IMR-90 (cell line): ENCODE results near the gene SUSD6.
"Not testable (repeated sequence)": the region's sequence is repeated elsewhere in the genome, so short reads cannot be mapped to it uniquely, and the experiment has no call there.

Source experiments
- BHLHE40 ChIP-seq: fragments of 150-350 bp; IDR thresholded peaks from 2 replicates; pipeline ENCODE4 v1.6.1; 2016; ENCODE audit warnings: mild to moderate bottlenecking, low read depth, low read length
- CEBPB ChIP-seq: IDR thresholded peaks from 2 replicates; pipeline ENCODE4 v1.6.1; 2012; ENCODE audit warnings: low read depth, low read length, improper control_type of control experiment
- CHD1 ChIP-seq: IDR thresholded peaks from 2 replicates; pipeline ENCODE4 v1.6.1; 2012; ENCODE audit warnings: low read depth, low read length, improper control_type of control experiment
- FOS ChIP-seq: fragments of 150-350 bp; IDR thresholded peaks from 2 replicates; pipeline ENCODE4 v1.6.1; 2016; ENCODE audit warnings: low read depth, low read length
- MAZ ChIP-seq: IDR thresholded peaks from 2 replicates; pipeline ENCODE4 v1.6.1; 2012; ENCODE audit warnings: low read depth, mild to moderate bottlenecking, low read length, improper control_type of control experiment, moderate library complexity, borderline replicate concordance
- MXI1 ChIP-seq: IDR thresholded peaks from 2 replicates; pipeline ENCODE4 v1.6.1; 2012; ENCODE audit warnings: low read depth, mild to moderate bottlenecking, low read length, moderate library complexity, borderline replicate concordance
- NFE2L2 ChIP-seq: fragments of 150-350 bp; IDR thresholded peaks from 2 replicates; pipeline ENCODE4 v1.6.1; 2016; ENCODE audit warnings: low read depth, mild to moderate bottlenecking, low read length
- POLR2A ChIP-seq: IDR thresholded peaks from 2 replicates; pipeline ENCODE4 v1.6.1; 2012; ENCODE audit warnings: mild to moderate bottlenecking, low read depth, low read length
- RAD21 ChIP-seq: IDR thresholded peaks from 2 replicates; pipeline ENCODE4 v1.6.1; 2012; ENCODE audit warnings: low read length, improper control_type of control experiment
- RCOR1 ChIP-seq: IDR thresholded peaks from 2 replicates; pipeline ENCODE4 v1.6.1; 2012; ENCODE audit warnings: mild to moderate bottlenecking, low read length, improper control_type of control experiment; ENCODE audit not compliant: insufficient replicate concordance
- RFX5 ChIP-seq: IDR thresholded peaks from 2 replicates; pipeline ENCODE4 v1.8.0; 2012; ENCODE audit warnings: low read depth, mild to moderate bottlenecking, low read length, moderate library complexity
- SMC3 ChIP-seq: fragments of 150-350 bp; IDR thresholded peaks from 2 replicates; pipeline ENCODE4 v1.6.1; 2016; ENCODE audit warnings: low read depth, mild to moderate bottlenecking, antibody characterized with exemption, low read length, moderate library complexity
- TF ChIP-seq, protein P1 (sequence below): conservative IDR thresholded peaks from 2 replicates; pipeline ENCODE4 v1.5.1; 2012; ENCODE audit warnings: mild to moderate bottlenecking, low read depth, low read length, improper control_type of control experiment
- TF ChIP-seq, protein P2 (sequence below): fragments of 150-350 bp; IDR thresholded peaks from 2 replicates; pipeline ENCODE4 v1.6.1; 2017; ENCODE audit warnings: mild to moderate bottlenecking, antibody characterized with exemption, low read length, low read depth

- TF ChIP-seq, protein P1, sequence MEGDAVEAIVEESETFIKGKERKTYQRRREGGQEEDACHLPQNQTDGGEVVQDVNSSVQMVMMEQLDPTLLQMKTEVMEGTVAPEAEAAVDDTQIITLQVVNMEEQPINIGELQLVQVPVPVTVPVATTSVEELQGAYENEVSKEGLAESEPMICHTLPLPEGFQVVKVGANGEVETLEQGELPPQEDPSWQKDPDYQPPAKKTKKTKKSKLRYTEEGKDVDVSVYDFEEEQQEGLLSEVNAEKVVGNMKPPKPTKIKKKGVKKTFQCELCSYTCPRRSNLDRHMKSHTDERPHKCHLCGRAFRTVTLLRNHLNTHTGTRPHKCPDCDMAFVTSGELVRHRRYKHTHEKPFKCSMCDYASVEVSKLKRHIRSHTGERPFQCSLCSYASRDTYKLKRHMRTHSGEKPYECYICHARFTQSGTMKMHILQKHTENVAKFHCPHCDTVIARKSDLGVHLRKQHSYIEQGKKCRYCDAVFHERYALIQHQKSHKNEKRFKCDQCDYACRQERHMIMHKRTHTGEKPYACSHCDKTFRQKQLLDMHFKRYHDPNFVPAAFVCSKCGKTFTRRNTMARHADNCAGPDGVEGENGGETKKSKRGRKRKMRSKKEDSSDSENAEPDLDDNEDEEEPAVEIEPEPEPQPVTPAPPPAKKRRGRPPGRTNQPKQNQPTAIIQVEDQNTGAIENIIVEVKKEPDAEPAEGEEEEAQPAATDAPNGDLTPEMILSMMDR = not testable (repeated sequence)
- TF ChIP-seq MXI1, FOS, CEBPB, RAD21, POLR2A, RCOR1, RFX5, SMC3, NFE2L2, MAZ, CHD1, BHLHE40: not testable (repeated sequence)
- TF ChIP-seq, protein P2, sequence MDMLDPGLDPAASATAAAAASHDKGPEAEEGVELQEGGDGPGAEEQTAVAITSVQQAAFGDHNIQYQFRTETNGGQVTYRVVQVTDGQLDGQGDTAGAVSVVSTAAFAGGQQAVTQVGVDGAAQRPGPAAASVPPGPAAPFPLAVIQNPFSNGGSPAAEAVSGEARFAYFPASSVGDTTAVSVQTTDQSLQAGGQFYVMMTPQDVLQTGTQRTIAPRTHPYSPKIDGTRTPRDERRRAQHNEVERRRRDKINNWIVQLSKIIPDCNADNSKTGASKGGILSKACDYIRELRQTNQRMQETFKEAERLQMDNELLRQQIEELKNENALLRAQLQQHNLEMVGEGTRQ = not testable (repeated sequence)
Measured at GRCh38 chr14:69642212-69642793, 30.9 kb downstream of the SUSD6 start.
